Endodermal cell (in vitro differentiated cells): ENCODE data around the gene TARP.
"Not testable (repeated sequence)": the region's sequence is repeated elsewhere in the genome, so short reads cannot be mapped to it uniquely, and the experiment has no call there.

Source experiments
- DNase-seq: peaks from one replicate; pipeline ENCODE4 v3.0.0-alpha.2; 2017
- H3K27ac ChIP-seq: 2 replicates; pipeline ENCODE4 v1.5.1; 2013; ENCODE audit warnings: mild to moderate bottlenecking, low read depth, low read length, moderate library complexity
- H3K27me3 ChIP-seq: 2 replicates; pipeline ENCODE4 v1.6.1; 2013; ENCODE audit warnings: mild to moderate bottlenecking, low read length, moderate library complexity; ENCODE audit not compliant: insufficient read depth, control insufficient read depth, poor library complexity, severe bottlenecking
- H3K36me3 ChIP-seq: 2 replicates; pipeline ENCODE4 v1.7.0; 2013; ENCODE audit warnings: mild to moderate bottlenecking, low read length, moderate library complexity; ENCODE audit not compliant: control insufficient read depth, insufficient read depth
- H3K4me1 ChIP-seq: one replicate; pipeline ENCODE4 v1.7.0; 2013; ENCODE audit warnings: low read length; ENCODE audit not compliant: control insufficient read depth, insufficient read depth
- H3K4me3 ChIP-seq: 2 replicates; pipeline ENCODE4 v1.5.1; 2013; ENCODE audit warnings: mild to moderate bottlenecking, low read length, moderate library complexity
- H3K9ac ChIP-seq: 2 replicates; pipeline ENCODE4 v1.6.1; 2013; ENCODE audit warnings: mild to moderate bottlenecking, low read length, moderate library complexity; ENCODE audit not compliant: poor library complexity, severe bottlenecking; ENCODE audit errors: extremely low read depth
- H3K9me3 ChIP-seq: 2 replicates; pipeline ENCODE4 v1.6.1; 2013; ENCODE audit warnings: mild to moderate bottlenecking, low read length, moderate library complexity; ENCODE audit not compliant: control insufficient read depth
- H3K27ac Mint-ChIP-seq: 2 replicates; pipeline ENCODE4 v1.8.0; 2020; ENCODE audit warnings: mixed read lengths
- H3K27me3 Mint-ChIP-seq: 2 replicates; pipeline ENCODE4 v1.8.0; 2021; ENCODE audit warnings: mild to moderate bottlenecking, mixed read lengths; ENCODE audit not compliant: insufficient read depth
- H3K36me3 Mint-ChIP-seq: 2 replicates; pipeline ENCODE4 v1.8.0; 2020; ENCODE audit warnings: low read depth, mixed read lengths
- H3K4me1 Mint-ChIP-seq: 2 replicates; pipeline ENCODE4 v1.8.0; 2020; ENCODE audit warnings: mixed read lengths
- H3K4me3 Mint-ChIP-seq: 2 replicates; pipeline ENCODE4 v1.8.0; 2020; ENCODE audit warnings: mild to moderate bottlenecking, moderate library complexity, mixed read lengths
- H3K9me3 Mint-ChIP-seq: 2 replicates; pipeline ENCODE4 v1.8.0; 2020; ENCODE audit warnings: mild to moderate bottlenecking, mixed read lengths
- CTCF ChIP-seq: fragments of 200-600 bp; sonication (generic); conservative IDR thresholded peaks from 2 replicates; pipeline ENCODE4 v1.5.0; 2021; ENCODE audit warnings: antibody characterized with exemption, mild to moderate bottlenecking
- WGBS, 2 experiments: methylation state at CpG; one replicate each; pipeline versions ENCODE4 v1.1.5 to v1.1.7; 2013; ENCODE audit warnings: missing lambda C conversion rate in 2 of 2, mixed read lengths in 1 of 2; ENCODE audit not compliant: insufficient coverage in 1 of 2, insufficient read length in 1 of 2; 5-methylcytosine and 5-hydroxymethylcytosine counted together

Gene TARP

GRCh38 chr7:38244516-38244915 is 28.9 kb downstream of the TARP start:
- H3K4me3 ChIP-seq, result no peak overlapping the region
- H3K27ac ChIP-seq, result no peak overlapping the region
- no peaks in the 10 kb centered on the region for H3K4me1 ChIP-seq
- Mint-ChIP-seq H3K4me3 (no peak overlapping the region), H3K36me3 (no peaks in the 10 kb centered on the region), H3K4me1 (no peaks in the 10 kb centered on the region), H3K27me3 (no peaks in the 10 kb centered on the region), H3K27ac (no peak overlapping the region), H3K9me3 (no peaks in the 10 kb centered on the region)
- 91 to 94% methylated on average over 9 to 14 of the region's 14 CpGs for WGBS, 2 experiments
- H3K27me3 ChIP-seq, result no peaks in the 10 kb centered on the region
- H3K9ac ChIP-seq, result no peak overlapping the region
- H3K36me3 ChIP-seq, result no peaks in the 10 kb centered on the region
- no peak for DNase-seq
- no peak for TF ChIP-seq CTCF
- no peaks in the 10 kb centered on the region for H3K9me3 ChIP-seq

GRCh38 chr7:38243345-38243744 is 30.1 kb downstream of the TARP start:
- not testable (repeated sequence) for H3K9me3 ChIP-seq, H3K4me3 Mint-ChIP-seq, H3K27me3 ChIP-seq, H3K4me3 ChIP-seq, H3K4me1 Mint-ChIP-seq, H3K9me3 Mint-ChIP-seq, H3K9ac ChIP-seq, H3K27me3 Mint-ChIP-seq, H3K27ac Mint-ChIP-seq, H3K36me3 Mint-ChIP-seq, DNase-seq, H3K4me1 ChIP-seq, H3K27ac ChIP-seq, H3K36me3 ChIP-seq
- 94 to 97% methylated on average over 5 of the region's 5 CpGs for WGBS, 2 experiments

- Histone ChIP-seq H3K9ac (no peak overlapping the region), H3K27me3 (no peaks in the 10 kb centered on the region), H3K9me3 (no peaks in the 10 kb centered on the region), H3K4me1 (no peaks in the 10 kb centered on the region), H3K36me3 (no peaks in the 10 kb centered on the region), H3K4me3 (no peak overlapping the region), H3K27ac (no peak overlapping the region)
- Mint-ChIP-seq H3K9me3 (no peaks in the 10 kb centered on the region), H3K4me1 (no peaks in the 10 kb centered on the region), H3K27me3 (no peaks in the 10 kb centered on the region), H3K27ac (no peak overlapping the region), H3K4me3 (no peak overlapping the region), H3K36me3 (no peaks in the 10 kb centered on the region)
- no peak for DNase-seq
- TF ChIP-seq CTCF, result no peak
- 91 to 93% methylated on average over 6 of the region's 6 CpGs for WGBS, 2 experiments
Observed at GRCh38 chr7:38242814-38243213, 30.6 kb downstream of the TARP start.

GRCh38 chr7:38241071-38241470 is 32.4 kb downstream of the TARP start:
- no peak overlapping the region for H3K4me3 ChIP-seq
- H3K9me3 ChIP-seq, result no peaks in the 10 kb centered on the region
- no peaks in the 10 kb centered on the region for H3K4me1 ChIP-seq
- H3K9ac ChIP-seq, result no peak overlapping the region
- Mint-ChIP-seq H3K4me3 (no peak overlapping the region), H3K36me3 (no peaks in the 10 kb centered on the region), H3K9me3 (no peaks in the 10 kb centered on the region), H3K27ac (no peak overlapping the region), H3K27me3 (no peaks in the 10 kb centered on the region), H3K4me1 (no peaks in the 10 kb centered on the region)
- WGBS, 2 experiments, result 83 to 90% methylated on average over 1 to 3 of the region's 3 CpGs
- no peak for TF ChIP-seq CTCF
- no peak overlapping the region for H3K27ac ChIP-seq
- no peak for DNase-seq
- H3K36me3 ChIP-seq, result no peaks in the 10 kb centered on the region
- no peaks in the 10 kb centered on the region for H3K27me3 ChIP-seq

- H3K4me3 Mint-ChIP-seq, H3K4me1 ChIP-seq, H3K9ac ChIP-seq, H3K27me3 Mint-ChIP-seq, DNase-seq, H3K27me3 ChIP-seq, H3K36me3 Mint-ChIP-seq, H3K36me3 ChIP-seq, H3K4me3 ChIP-seq, H3K4me1 Mint-ChIP-seq, H3K9me3 ChIP-seq, H3K27ac ChIP-seq, H3K9me3 Mint-ChIP-seq, H3K27ac Mint-ChIP-seq: not testable (repeated sequence)
- 92 to 95% methylated on average over 7 to 10 of the region's 10 CpGs for WGBS, 2 experiments
Observed at GRCh38 chr7:38239129-38239528, 34.3 kb downstream of the TARP start.
